Measurements from ENCODE around the gene TRPC6. TPM values are rescaled to one million over a fixed set of nuclear protein-coding genes. Genes with fewer than 3 reads are reported as not detected.

The TRPC6 gene
- not detected in 2 replicates for total RNA-seq

GRCh38 chr11:101583251-101584128, at the start of gene TRPC6:
TSS of gene TRPC6 (minus strand) at chr11:101584007. CDS start at chr11:101583503, 504 bp downstream.
- H3K4me3 Mint-ChIP-seq: no peak within 1 kb of the TSS
- ATAC-seq (ENCODE audit: low read depth) (no peak), DNase-seq (no peak)
- ChIA-PET POLR2A (no interaction called here), CTCF (no interaction called here)
- no peak for TF ChIP-seq CTCF (IDR thresholded peaks at IDR 0.05)
- peaks cover 2% of the 10 kb centered on the region for H3K9me3 Mint-ChIP-seq
- H3K4me1 Mint-ChIP-seq: no peaks in the 10 kb centered on the region
- no peaks in the 10 kb centered on the region for H3K36me3 Mint-ChIP-seq (ENCODE audit: low read depth)
- no peak within 1 kb of the TSS for H3K27ac Mint-ChIP-seq
- peaks cover 30% of the 10 kb centered on the region for H3K27me3 Mint-ChIP-seq
- intact Hi-C loops (cut with micrococcal nuclease): no loop called here

GRCh38 chr11:101620026-101620425, 36.2 kb upstream of the TRPC6 start:
- no peak overlapping the region for H3K27ac Mint-ChIP-seq
- ATAC-seq (ENCODE audit: low read depth): no peak
- no peak for DNase-seq
- no peak overlapping the region for H3K4me3 Mint-ChIP-seq
- ChIA-PET CTCF (no interaction called here), POLR2A (no interaction called here)
- no peak for TF ChIP-seq CTCF (IDR thresholded peaks at IDR 0.05)
- no peaks in the 10 kb centered on the region for H3K4me1 Mint-ChIP-seq
- no peaks in the 10 kb centered on the region for H3K9me3 Mint-ChIP-seq
- no peaks in the 10 kb centered on the region for H3K27me3 Mint-ChIP-seq
- intact Hi-C loops (cut with micrococcal nuclease): no loop called here
- no peaks in the 10 kb centered on the region for H3K36me3 Mint-ChIP-seq (ENCODE audit: low read depth)

GRCh38 chr11:101618709-101619108, 34.9 kb upstream of the TRPC6 start:
- no peak for ATAC-seq (ENCODE audit: low read depth)
- Mint-ChIP-seq H3K4me3 (no peak overlapping the region), H3K27me3 (no peaks in the 10 kb centered on the region), H3K9me3 (no peaks in the 10 kb centered on the region), H3K4me1 (no peaks in the 10 kb centered on the region), H3K36me3 (ENCODE audit: low read depth) (no peaks in the 10 kb centered on the region), H3K27ac (no peak overlapping the region)
- CTCF ChIA-PET: no interaction called here
- no peak for TF ChIP-seq CTCF (IDR thresholded peaks at IDR 0.05)
- DNase-seq: no peak
- intact Hi-C loops (cut with micrococcal nuclease): no loop called here
- POLR2A ChIA-PET: no interaction called here

- Mint-ChIP-seq H3K4me1 (no peaks in the 10 kb centered on the region), H3K27me3 (no peaks in the 10 kb centered on the region), H3K9me3 (no peaks in the 10 kb centered on the region), H3K4me3 (no peak overlapping the region), H3K36me3 (ENCODE audit: low read depth) (no peaks in the 10 kb centered on the region), H3K27ac (no peak overlapping the region)
- ChIA-PET POLR2A (no interaction called here), CTCF (no interaction called here)
- ATAC-seq (ENCODE audit: low read depth) (no peak), DNase-seq (no peak)
- TF ChIP-seq CTCF (IDR thresholded peaks at IDR 0.05): no peak
- intact Hi-C loops (cut with micrococcal nuclease): no loop called here
Measured at GRCh38 chr11:101617735-101618332, 34.0 kb upstream of the TRPC6 start.

- Mint-ChIP-seq H3K27ac (no peak overlapping the region), H3K27me3 (no peaks in the 10 kb centered on the region), H3K4me1 (no peaks in the 10 kb centered on the region), H3K9me3 (no peaks in the 10 kb centered on the region), H3K36me3 (ENCODE audit: low read depth) (no peaks in the 10 kb centered on the region), H3K4me3 (no peak overlapping the region)
- ATAC-seq (ENCODE audit: low read depth) (no peak), DNase-seq (no peak)
- POLR2A ChIA-PET: no interaction called here
- TF ChIP-seq CTCF (IDR thresholded peaks at IDR 0.05): no peak
- CTCF ChIA-PET: no interaction called here
- intact Hi-C loops (cut with micrococcal nuclease): no loop called here
Measured at GRCh38 chr11:101612481-101612880, 28.7 kb upstream of the TRPC6 start.

All from activated B cell treated with CpG ODN at 0.5 μM for 24 hours (primary cell).